Suprapubic skin (tissue), 4 donors: ENCODE data around the gene WBP2NL. TPM values are rescaled to one million over a fixed set of nuclear protein-coding genes. Genes with fewer than 3 reads are reported as not detected.

ENCODE experiments used
- DNase-seq, 2 donors: peaks; one replicate each; pipeline ENCODE4 v3.0.0-alpha.2; 2019; ENCODE audit warnings: low spot score in 2 of 2
- H3K27ac ChIP-seq: fragments of 200-600 bp; sonication (generic); one replicate; pipeline ENCODE4 v1.5.1; 2019
- H3K27me3 ChIP-seq: fragments of 200-600 bp; sonication (generic); one replicate; pipeline ENCODE4 v1.5.1; 2019
- H3K36me3 ChIP-seq: fragments of 200-600 bp; sonication (generic); one replicate; pipeline ENCODE4 v1.5.1; 2019
- H3K4me1 ChIP-seq: fragments of 200-600 bp; sonication (generic); one replicate; pipeline ENCODE4 v1.5.1; 2019
- H3K4me3 ChIP-seq: fragments of 200-600 bp; sonication (generic); one replicate; pipeline ENCODE4 v1.5.1; 2019; ENCODE audit warnings: mild to moderate bottlenecking
- H3K9me3 ChIP-seq: fragments of 200-600 bp; sonication (generic); one replicate; pipeline ENCODE4 v1.5.1; 2019
- CTCF ChIP-seq, 2 donors: fragments of 200-600 bp in 1 of 2; fragments of 450-650 bp in 1 of 2; sonication (generic) in 1 of 2; IDR thresholded peaks; one replicate each; pipeline ENCODE4 v1.5.1; 2016 to 2019; ENCODE audit warnings: antibody characterized with exemption in 2 of 2, mild to moderate bottlenecking in 1 of 2, moderate library complexity in 1 of 2
- EP300 ChIP-seq: sonication (generic); formaldehyde crosslinking; IDR thresholded peaks from one replicate; pipeline ENCODE4 v1.6.1; 2017; ENCODE audit warnings: antibody characterized with exemption
- POLR2A ChIP-seq, 2 donors: fragments of 450-650 bp; IDR thresholded peaks; one replicate each; pipeline ENCODE4 v1.6.1; 2017; ENCODE audit warnings: antibody characterized with exemption in 2 of 2, mild to moderate bottlenecking in 2 of 2, moderate library complexity in 2 of 2
- POLR2AphosphoS5 ChIP-seq, 3 donors: sonication (generic); formaldehyde crosslinking; IDR thresholded peaks; one replicate each; pipeline ENCODE4 v1.6.1; 2017; ENCODE audit warnings: antibody characterized with exemption in 3 of 3
- WGBS: methylation state at CpG from one replicate; pipeline ENCODE4 v1.1.5; 2018; 5-methylcytosine and 5-hydroxymethylcytosine counted together
- total RNA-seq, 4 donors: library from RNA; depleted of rRNA; stranded (reverse); fragments of >200 nt; gene quantifications; one replicate each; pipeline ENCODE4 v1.1.0, GENCODE V29; 2016

WBP2NL gene
- total RNA-seq, 4 donors from 2014 or later, result 0.76 to 9.6 (median 5.4) TPM

- peaks cover 9% of the 10 kb centered on the region for H3K36me3 ChIP-seq
- WGBS, result 54% methylated on average over 9 of the region's 9 CpGs
- H3K4me3 ChIP-seq, result peak overlapping the region; percentile 69
- no peaks in the 10 kb centered on the region for H3K9me3 ChIP-seq
- H3K27ac ChIP-seq, result peak overlapping the region; percentile 87
- H3K27me3 ChIP-seq, result no peaks in the 10 kb centered on the region
- TF ChIP-seq POLR2A (IDR thresholded peaks at IDR 0.05) (no peak), POLR2AphosphoS5 (IDR thresholded peaks at IDR 0.05) (no peak), CTCF (IDR thresholded peaks at IDR 0.05) (no peak)
- peaks cover 55% of the 10 kb centered on the region for H3K4me1 ChIP-seq
- peak in 1 of 2 donors; percentile 65 for DNase-seq
Observed at GRCh38 chr22:42074846-42075676, 76.5 kb downstream of the WBP2NL start.

GRCh38 chr22:42076764-42077485 is 78.3 kb downstream of the WBP2NL start:
- Histone ChIP-seq H3K4me1 (peaks cover 59% of the 10 kb centered on the region), H3K27me3 (no peaks in the 10 kb centered on the region), H3K4me3 (no peak overlapping the region), H3K9me3 (no peaks in the 10 kb centered on the region), H3K36me3 (peaks cover 9% of the 10 kb centered on the region), H3K27ac (no peak overlapping the region)
- TF ChIP-seq EP300 (no peak), POLR2A (IDR thresholded peaks at IDR 0.05) (no peak), CTCF (IDR thresholded peaks at IDR 0.05) (no peak), POLR2AphosphoS5 (IDR thresholded peaks at IDR 0.05) (no peak)
- no peak for DNase-seq
- 89% methylated on average over 10 of the region's 20 CpGs for WGBS

GRCh38 chr22:42077486-42078125 is 79.0 kb downstream of the WBP2NL start:
- no peak for TF ChIP-seq CTCF (IDR thresholded peaks at IDR 0.05)
- no peak for TF ChIP-seq EP300
- no peak for TF ChIP-seq POLR2A (IDR thresholded peaks at IDR 0.05)
- no peak for TF ChIP-seq POLR2AphosphoS5 (IDR thresholded peaks at IDR 0.05)
- Histone ChIP-seq H3K9me3 (no peaks in the 10 kb centered on the region), H3K36me3 (peaks cover 12% of the 10 kb centered on the region), H3K27ac (no peak overlapping the region), H3K4me3 (no peak overlapping the region), H3K27me3 (no peaks in the 10 kb centered on the region), H3K4me1 (peaks cover 60% of the 10 kb centered on the region)
- no CpG with 5 or more reads among the region's 21 CpGs for WGBS
- peak in 1 of 2 donors; percentile 77 for DNase-seq

Other genes starting within 250 kb of the WBP2NL start
- gene CCDC134, start 198.1 kb upstream of the WBP2NL start, total RNA-seq, result 10 to 100 TPM; 10.1 to 22.0 (median 15.2) TPM
- 100 to 1,000 TPM in 3 of 4 donors, 10 to 100 TPM in 1; 97.5 to 160 (median 146) TPM for gene SREBF2, start 165.7 kb upstream of the WBP2NL start, total RNA-seq
- not detected for gene SHISA8, start 83.7 kb upstream of the WBP2NL start, total RNA-seq
- 1 to 10 TPM; 1.1 to 2.6 (median 1.9) TPM for gene TNFRSF13C, start 72.0 kb upstream of the WBP2NL start, total RNA-seq
- 10 to 100 TPM in 1 of 4 donors, 1 to 10 TPM in 3; 8.8 to 16.5 (median 9.2) TPM for gene CENPM, start 51.6 kb upstream of the WBP2NL start, total RNA-seq
- gene SEPTIN3, start 29.3 kb upstream of the WBP2NL start, total RNA-seq, result 1 to 10 TPM; 1.1 to 2.7 (median 1.7) TPM
- 10 to 100 TPM; 20.9 to 25.9 (median 22.2) TPM for gene NAGA, start 72.0 kb downstream of the WBP2NL start, total RNA-seq
- 10 to 100 TPM in 1 of 4 donors, 1 to 10 TPM in 3; 7.1 to 11.4 (median 8.0) TPM for gene PHETA2, start 75.5 kb downstream of the WBP2NL start, total RNA-seq
- 10 to 100 TPM; 11.8 to 18.6 (median 12.8) TPM for gene SMDT1, start 80.9 kb downstream of the WBP2NL start, total RNA-seq
- 10 to 100 TPM; 40.2 to 62.1 (median 48.0) TPM for gene NDUFA6, start 92.0 kb downstream of the WBP2NL start, total RNA-seq
- gene CYP2D6, start 132.0 kb downstream of the WBP2NL start, total RNA-seq, result 1 to 10 TPM in 3 of 4 donors, under 1 TPM in 1; 0.72 to 4.7 (median 2.0) TPM